ENCODE results near the gene KIFAP3. TPM values are rescaled to one million over a fixed set of nuclear protein-coding genes. Genes with fewer than 3 reads are reported as not detected.

KIFAP3 gene
- total RNA-seq, 1 experiment from 2014 or later: 3.8 TPM

- Histone ChIP-seq H4K91ac (ENCODE audit: insufficient read length, low read depth, low read length) (no peak overlapping the region), H3K4ac (ENCODE audit: low read depth, low read length) (no peak overlapping the region), H3K9ac (ENCODE audit: extremely low read depth, insufficient read length, low read length) (peak overlapping the region; percentile 58), H2AK5ac (ENCODE audit: insufficient read length, low read length) (no peak overlapping the region), H3K18ac (ENCODE audit: insufficient read length, low read depth, low read length) (no peak overlapping the region), H2BK120ac (ENCODE audit: low read depth, low read length, poor library complexity, severe bottlenecking) (no peak overlapping the region), H2BK5ac (ENCODE audit: insufficient read length, low read length) (no peak overlapping the region), H3K27ac (ENCODE audit: insufficient read length, low read depth, low read length) (no peak overlapping the region), H3K23me2 (ENCODE audit: insufficient read length, low read depth, low read length, poor library complexity, severe bottlenecking) (peaks cover 7% of the 10 kb centered on the region), H2BK12ac (ENCODE audit: insufficient read length, low read depth, low read length) (no peak overlapping the region), H4K5ac (ENCODE audit: insufficient read length, low read depth, low read length) (no peak overlapping the region), H3K79me1 (ENCODE audit: insufficient read depth, low read depth, low read length, poor library complexity, severe bottlenecking) (no peaks in the 10 kb centered on the region), H3K79me2 (ENCODE audit: insufficient read depth, low read length) (peaks cover 4% of the 10 kb centered on the region; the same call in 1 of the 2 replicates), H3T11ph (ENCODE audit: low read length) (no peak overlapping the region), H2BK20ac (ENCODE audit: low read depth, low read length, poor library complexity, severe bottlenecking) (no peak overlapping the region), H3K56ac (ENCODE audit: insufficient read length, low read depth, low read length) (no peak overlapping the region), H2AFZ (ENCODE audit: low read length) (no peak overlapping the region), H4K20me1 (ENCODE audit: control insufficient read depth, insufficient read depth, insufficient read length) (no peaks in the 10 kb centered on the region), H3K23ac (ENCODE audit: insufficient read length, low read depth, low read length) (no peak overlapping the region), H3K14ac (ENCODE audit: insufficient read depth, low read length) (0 out of 2 replicates have a peak overlapping the region, but pooled peaks have one; percentile 62), H3K9me3 (ENCODE audit: control insufficient read depth, low read depth, low read length) (no peaks in the 10 kb centered on the region), H3K4me1 (ENCODE audit: insufficient read depth, low read length) (no peaks in the 10 kb centered on the region; the same call in 1 of the 2 replicates), H2BK15ac (ENCODE audit: low read depth, low read length) (no peak overlapping the region), H3K27me3 (ENCODE audit: insufficient read depth, low read length) (no peaks in the 10 kb centered on the region), H3K4me2 (ENCODE audit: insufficient read depth, insufficient read length, low read length) (peak overlapping the region; percentile 91), H4K8ac (replicated peaks; ENCODE audit: insufficient read length, low read depth, low read length) (no peak overlapping the region)
- TF ChIP-seq, protein P1, sequence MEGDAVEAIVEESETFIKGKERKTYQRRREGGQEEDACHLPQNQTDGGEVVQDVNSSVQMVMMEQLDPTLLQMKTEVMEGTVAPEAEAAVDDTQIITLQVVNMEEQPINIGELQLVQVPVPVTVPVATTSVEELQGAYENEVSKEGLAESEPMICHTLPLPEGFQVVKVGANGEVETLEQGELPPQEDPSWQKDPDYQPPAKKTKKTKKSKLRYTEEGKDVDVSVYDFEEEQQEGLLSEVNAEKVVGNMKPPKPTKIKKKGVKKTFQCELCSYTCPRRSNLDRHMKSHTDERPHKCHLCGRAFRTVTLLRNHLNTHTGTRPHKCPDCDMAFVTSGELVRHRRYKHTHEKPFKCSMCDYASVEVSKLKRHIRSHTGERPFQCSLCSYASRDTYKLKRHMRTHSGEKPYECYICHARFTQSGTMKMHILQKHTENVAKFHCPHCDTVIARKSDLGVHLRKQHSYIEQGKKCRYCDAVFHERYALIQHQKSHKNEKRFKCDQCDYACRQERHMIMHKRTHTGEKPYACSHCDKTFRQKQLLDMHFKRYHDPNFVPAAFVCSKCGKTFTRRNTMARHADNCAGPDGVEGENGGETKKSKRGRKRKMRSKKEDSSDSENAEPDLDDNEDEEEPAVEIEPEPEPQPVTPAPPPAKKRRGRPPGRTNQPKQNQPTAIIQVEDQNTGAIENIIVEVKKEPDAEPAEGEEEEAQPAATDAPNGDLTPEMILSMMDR (conservative IDR thresholded peaks at IDR 0.05): no peak
- H3K27me3 Mint-ChIP-seq (ENCODE audit: low read depth): no peaks in the 10 kb centered on the region
- no peak overlapping the region; a peak in 1 of 7 replicates for H3K27ac Mint-ChIP-seq
- DNase-seq: no peak
- peaks cover 52 to 55% of the 10 kb centered on the region in 2 experiments for H3K4me1 Mint-ChIP-seq
- peak overlapping the region; percentile 83 to 88 for H3K4me3 Mint-ChIP-seq
- H3K9me3 Mint-ChIP-seq: no peaks in the 10 kb centered on the region
- WGBS (ENCODE audit: extremely low coverage, insufficient read length, low lambda C conversion rate): no CpG with 5 or more reads among the region's 51 CpGs
- peaks cover 0 to 3% (median 2%) of the 10 kb centered on the region in 3 experiments; a peak in 3 of 7 replicates for H3K36me3 Mint-ChIP-seq (ENCODE audit: insufficient read depth in 1 of 3, low read depth in 3 of 3)
These were observed 181.4 kb downstream of the KIFAP3 start for GRCh38 chr1:169892927-169893644.

All from H9 (cell line).